ENCODE data around the gene CPM.

DNA sequence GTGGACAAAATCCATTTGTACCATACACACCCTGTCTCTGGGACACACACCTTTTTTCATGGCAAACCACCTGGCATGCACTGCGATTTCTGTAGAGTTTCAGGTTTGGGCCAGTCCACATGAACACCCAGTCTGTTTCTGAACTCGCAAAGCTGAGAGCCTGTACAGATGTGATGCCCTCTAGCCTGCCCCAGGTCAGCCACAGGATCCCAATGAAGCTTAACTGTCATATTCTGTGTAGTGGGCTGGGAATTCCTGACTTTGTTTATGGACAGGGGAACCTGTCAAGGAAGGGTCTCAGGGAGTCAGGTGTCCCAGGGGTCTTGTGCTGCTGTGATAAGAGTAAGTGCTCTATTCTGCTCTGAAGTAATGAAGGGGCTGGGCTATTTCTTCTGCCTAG, 39.8 kb downstream of the CPM start:
- TF ChIP-seq, protein P1, sequence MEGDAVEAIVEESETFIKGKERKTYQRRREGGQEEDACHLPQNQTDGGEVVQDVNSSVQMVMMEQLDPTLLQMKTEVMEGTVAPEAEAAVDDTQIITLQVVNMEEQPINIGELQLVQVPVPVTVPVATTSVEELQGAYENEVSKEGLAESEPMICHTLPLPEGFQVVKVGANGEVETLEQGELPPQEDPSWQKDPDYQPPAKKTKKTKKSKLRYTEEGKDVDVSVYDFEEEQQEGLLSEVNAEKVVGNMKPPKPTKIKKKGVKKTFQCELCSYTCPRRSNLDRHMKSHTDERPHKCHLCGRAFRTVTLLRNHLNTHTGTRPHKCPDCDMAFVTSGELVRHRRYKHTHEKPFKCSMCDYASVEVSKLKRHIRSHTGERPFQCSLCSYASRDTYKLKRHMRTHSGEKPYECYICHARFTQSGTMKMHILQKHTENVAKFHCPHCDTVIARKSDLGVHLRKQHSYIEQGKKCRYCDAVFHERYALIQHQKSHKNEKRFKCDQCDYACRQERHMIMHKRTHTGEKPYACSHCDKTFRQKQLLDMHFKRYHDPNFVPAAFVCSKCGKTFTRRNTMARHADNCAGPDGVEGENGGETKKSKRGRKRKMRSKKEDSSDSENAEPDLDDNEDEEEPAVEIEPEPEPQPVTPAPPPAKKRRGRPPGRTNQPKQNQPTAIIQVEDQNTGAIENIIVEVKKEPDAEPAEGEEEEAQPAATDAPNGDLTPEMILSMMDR (IDR thresholded peaks at IDR 0.05; ENCODE audit: insufficient read depth, low read length, poor library complexity, severe bottlenecking), result no peak
- no peak for TF ChIP-seq EZH2phosphoT487 (conservative IDR thresholded peaks at IDR 0.05; ENCODE audit: low read length)

Measured in SU-DHL-6 (cell line).